ENCODE measurements around the gene SREK1. TPM values are rescaled to one million over a fixed set of nuclear protein-coding genes. Genes with fewer than 3 reads are reported as not detected.

Gene SREK1
- total and polyA plus RNA-seq, 9 of the 15 experiments (the other 6 are each of a cell fraction or from before 2014, with no cell fraction given) = 40.8 to 128 (median 81.9) TPM

GRCh38 chr5:66144074-66144833 is at the start of gene SREK1 (continued):
- TF ChIP-seq, protein P1, sequence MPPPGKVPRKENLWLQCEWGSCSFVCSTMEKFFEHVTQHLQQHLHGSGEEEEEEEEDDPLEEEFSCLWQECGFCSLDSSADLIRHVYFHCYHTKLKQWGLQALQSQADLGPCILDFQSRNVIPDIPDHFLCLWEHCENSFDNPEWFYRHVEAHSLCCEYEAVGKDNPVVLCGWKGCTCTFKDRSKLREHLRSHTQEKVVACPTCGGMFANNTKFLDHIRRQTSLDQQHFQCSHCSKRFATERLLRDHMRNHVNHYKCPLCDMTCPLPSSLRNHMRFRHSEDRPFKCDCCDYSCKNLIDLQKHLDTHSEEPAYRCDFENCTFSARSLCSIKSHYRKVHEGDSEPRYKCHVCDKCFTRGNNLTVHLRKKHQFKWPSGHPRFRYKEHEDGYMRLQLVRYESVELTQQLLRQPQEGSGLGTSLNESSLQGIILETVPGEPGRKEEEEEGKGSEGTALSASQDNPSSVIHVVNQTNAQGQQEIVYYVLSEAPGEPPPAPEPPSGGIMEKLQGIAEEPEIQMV (tag; conservative IDR thresholded peaks at IDR 0.05; ENCODE audit: low read depth) = peak; percentile 58; the same call in 1 of the 2 replicates
- peak; percentile 86 for TF ChIP-seq PML (IDR thresholded peaks at IDR 0.05; ENCODE audit: low read length)
- no peak for TF ChIP-seq NFATC3 (IDR thresholded peaks at IDR 0.05)
- TF ChIP-seq SMAD4 (CRISPR knock-in tag; conservative IDR thresholded peaks at IDR 0.05) = peak; percentile 94
- TF ChIP-seq TOE1 (IDR thresholded peaks at IDR 0.05; ENCODE audit: borderline replicate concordance) = peak; percentile 99
- TF ChIP-seq TOE1 (CRISPR knock-in tag; IDR thresholded peaks at IDR 0.05; ENCODE audit: borderline replicate concordance, low read depth) = no peak
- TF ChIP-seq, protein P2, sequence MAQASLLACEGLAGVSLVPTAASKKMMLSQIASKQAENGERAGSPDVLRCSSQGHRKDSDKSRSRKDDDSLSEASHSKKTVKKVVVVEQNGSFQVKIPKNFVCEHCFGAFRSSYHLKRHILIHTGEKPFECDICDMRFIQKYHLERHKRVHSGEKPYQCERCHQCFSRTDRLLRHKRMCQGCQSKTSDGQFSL (CRISPR knock-in tag; IDR thresholded peaks at IDR 0.05) = peak; percentile 57; the same call in 1 of the 2 replicates
- TF ChIP-seq, protein P2 (tag; IDR thresholded peaks at IDR 0.05) = no peak
- peak; percentile 76 to 85; a peak in 3 of 4 replicates for TF ChIP-seq MAZ (CRISPR knock-in tag; conservative IDR thresholded peaks at IDR 0.05 in 1 of 2, IDR thresholded peaks at IDR 0.05 in 1 of 2)
- peak; percentile 48 for TF ChIP-seq KDM5B (IDR thresholded peaks at IDR 0.05; ENCODE audit: insufficient replicate concordance, low read depth, low read length)
- TF ChIP-seq BRD9 (IDR thresholded peaks at IDR 0.05; ENCODE audit: low read depth, partially characterized antibody) = peak; percentile 17
- peak; percentile 33; the same call in 1 of the 2 replicates for TF ChIP-seq EGR1 (conservative IDR thresholded peaks at IDR 0.05)
- peak; percentile 65 for TF ChIP-seq U2AF1 (optimal IDR thresholded peaks at IDR 0.05; ENCODE audit: low read depth, low read length)
- TF ChIP-seq, protein P3, sequence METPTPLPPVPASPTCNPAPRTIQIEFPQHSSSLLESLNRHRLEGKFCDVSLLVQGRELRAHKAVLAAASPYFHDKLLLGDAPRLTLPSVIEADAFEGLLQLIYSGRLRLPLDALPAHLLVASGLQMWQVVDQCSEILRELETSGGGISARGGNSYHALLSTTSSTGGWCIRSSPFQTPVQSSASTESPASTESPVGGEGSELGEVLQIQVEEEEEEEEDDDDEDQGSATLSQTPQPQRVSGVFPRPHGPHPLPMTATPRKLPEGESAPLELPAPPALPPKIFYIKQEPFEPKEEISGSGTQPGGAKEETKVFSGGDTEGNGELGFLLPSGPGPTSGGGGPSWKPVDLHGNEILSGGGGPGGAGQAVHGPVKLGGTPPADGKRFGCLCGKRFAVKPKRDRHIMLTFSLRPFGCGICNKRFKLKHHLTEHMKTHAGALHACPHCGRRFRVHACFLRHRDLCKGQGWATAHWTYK (CRISPR knock-in tag; IDR thresholded peaks at IDR 0.05) = peak; percentile 57; the same call in 1 of the 2 replicates
- no peak for TF ChIP-seq EZH2 (IDR thresholded peaks at IDR 0.05; ENCODE audit: borderline replicate concordance, low read depth, low read length)
- TF ChIP-seq MTA1 (IDR thresholded peaks at IDR 0.05; ENCODE audit: borderline replicate concordance) = peak; percentile 81; the same call in 1 of the 2 replicates
- TF ChIP-seq ZFX (CRISPR knock-in tag; IDR thresholded peaks at IDR 0.05) = peak; percentile 83
- TF ChIP-seq FIP1L1 (IDR thresholded peaks at IDR 0.05; ENCODE audit: low read depth, low read length, poor library complexity, severe bottlenecking) = peak; percentile 71
- TF ChIP-seq POLR2H (tag; IDR thresholded peaks at IDR 0.05; ENCODE audit: low read depth) = peak; percentile 84
- no peak for TF ChIP-seq NCOA4 (IDR thresholded peaks at IDR 0.05; ENCODE audit: partially characterized antibody)
- no peak for TF ChIP-seq MYNN (IDR thresholded peaks at IDR 0.05)
- TF ChIP-seq MYNN (CRISPR knock-in tag; IDR thresholded peaks at IDR 0.05) = no peak
- TF ChIP-seq ERF (CRISPR knock-in tag; IDR thresholded peaks at IDR 0.05) = peak; percentile 24; the same call in 1 of the 2 replicates
- TF ChIP-seq ZZZ3 (IDR thresholded peaks at IDR 0.05) = 0 out of 2 replicates have a peak, but pooled peaks have one; percentile 27
